ENCODE measurements around the gene MOB4.

The MOB4 gene

GRCh38 chr2:197517150-197517549, 1.3 kb downstream of the MOB4 start:
- TF ChIP-seq, protein P1, sequence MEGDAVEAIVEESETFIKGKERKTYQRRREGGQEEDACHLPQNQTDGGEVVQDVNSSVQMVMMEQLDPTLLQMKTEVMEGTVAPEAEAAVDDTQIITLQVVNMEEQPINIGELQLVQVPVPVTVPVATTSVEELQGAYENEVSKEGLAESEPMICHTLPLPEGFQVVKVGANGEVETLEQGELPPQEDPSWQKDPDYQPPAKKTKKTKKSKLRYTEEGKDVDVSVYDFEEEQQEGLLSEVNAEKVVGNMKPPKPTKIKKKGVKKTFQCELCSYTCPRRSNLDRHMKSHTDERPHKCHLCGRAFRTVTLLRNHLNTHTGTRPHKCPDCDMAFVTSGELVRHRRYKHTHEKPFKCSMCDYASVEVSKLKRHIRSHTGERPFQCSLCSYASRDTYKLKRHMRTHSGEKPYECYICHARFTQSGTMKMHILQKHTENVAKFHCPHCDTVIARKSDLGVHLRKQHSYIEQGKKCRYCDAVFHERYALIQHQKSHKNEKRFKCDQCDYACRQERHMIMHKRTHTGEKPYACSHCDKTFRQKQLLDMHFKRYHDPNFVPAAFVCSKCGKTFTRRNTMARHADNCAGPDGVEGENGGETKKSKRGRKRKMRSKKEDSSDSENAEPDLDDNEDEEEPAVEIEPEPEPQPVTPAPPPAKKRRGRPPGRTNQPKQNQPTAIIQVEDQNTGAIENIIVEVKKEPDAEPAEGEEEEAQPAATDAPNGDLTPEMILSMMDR (IDR thresholded peaks at IDR 0.05), result no peak

- TF ChIP-seq, protein P1 (IDR thresholded peaks at IDR 0.05), result no peak
Measured at GRCh38 chr2:197538412-197538811, 22.5 kb downstream of the MOB4 start.

DNA sequence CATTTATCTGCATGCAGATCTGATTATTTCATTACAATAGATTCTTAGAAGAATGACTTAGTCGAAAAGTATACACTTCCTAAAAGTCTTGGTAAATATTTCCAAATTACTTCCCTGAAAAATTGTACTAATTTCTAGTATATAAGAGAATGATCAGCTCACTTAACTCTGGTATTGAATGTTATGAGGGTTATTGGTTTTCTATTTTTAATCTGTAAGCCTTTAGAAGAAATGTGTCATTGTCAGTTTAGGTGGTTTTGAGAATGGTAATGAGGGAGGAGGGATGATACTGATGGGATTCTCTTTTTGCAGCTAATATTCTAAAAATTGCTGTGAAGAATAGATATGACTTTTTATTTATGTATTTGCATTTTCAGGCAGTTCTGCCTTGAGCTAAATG, 23.9 kb downstream of the MOB4 start:
- TF ChIP-seq, protein P1 (IDR thresholded peaks at IDR 0.05), result no peak

DNA sequence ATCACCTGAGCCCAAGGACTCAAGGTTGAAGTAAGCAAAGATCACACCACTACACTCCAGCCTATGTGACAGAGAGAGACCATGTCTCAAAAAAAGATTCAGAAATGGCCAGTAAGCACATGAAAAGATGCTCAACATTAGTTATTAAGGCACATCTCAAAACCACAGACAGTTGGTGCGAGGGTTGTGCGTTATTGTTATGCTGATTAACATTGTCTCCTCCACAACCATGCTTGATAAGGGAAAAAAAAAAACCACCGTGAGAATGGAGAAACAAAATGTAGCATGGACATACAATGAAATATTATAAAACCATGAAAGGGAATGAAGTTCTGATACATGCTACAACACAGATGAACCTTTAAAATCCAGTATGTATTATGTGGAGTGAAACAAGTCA, 27.3 kb downstream of the MOB4 start:
- TF ChIP-seq, protein P1 (IDR thresholded peaks at IDR 0.05), result no peak

DNA sequence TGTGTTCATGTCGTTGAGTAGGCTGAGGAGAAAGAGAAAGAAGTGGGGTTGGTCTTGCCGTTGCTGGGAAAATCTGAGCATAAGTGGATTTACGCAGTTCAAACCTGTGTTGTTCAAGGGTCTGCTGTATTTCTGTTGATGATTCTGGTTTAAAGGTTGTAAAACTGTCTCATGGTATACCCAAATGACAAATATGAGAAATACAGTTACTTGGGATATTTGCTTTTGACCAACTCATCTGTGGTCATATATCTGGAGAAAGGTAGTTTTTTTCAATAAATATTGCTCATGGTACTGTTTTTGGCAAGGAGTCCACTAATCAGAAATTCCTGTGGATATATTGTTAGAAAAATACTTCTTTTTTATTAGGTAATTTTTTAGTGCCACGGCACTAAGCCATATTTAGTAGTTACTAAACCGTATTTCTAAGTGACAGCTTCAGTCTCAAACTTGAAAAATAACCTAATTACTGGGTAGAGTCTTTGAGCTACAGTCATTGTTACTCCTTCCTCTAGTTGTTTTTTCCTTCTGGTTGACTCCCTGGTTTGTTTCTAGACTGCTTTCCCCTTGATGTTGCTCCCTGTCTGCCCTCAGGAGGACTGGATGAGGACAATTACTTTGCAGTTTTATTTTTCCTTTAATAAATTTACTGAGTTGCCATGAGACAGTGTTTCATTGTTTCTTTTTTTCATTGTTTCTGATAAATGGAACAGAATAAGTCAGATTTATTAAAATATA, 31.5 kb downstream of the MOB4 start:
- TF ChIP-seq, protein P1 (IDR thresholded peaks at IDR 0.05), result no peak

DNA sequence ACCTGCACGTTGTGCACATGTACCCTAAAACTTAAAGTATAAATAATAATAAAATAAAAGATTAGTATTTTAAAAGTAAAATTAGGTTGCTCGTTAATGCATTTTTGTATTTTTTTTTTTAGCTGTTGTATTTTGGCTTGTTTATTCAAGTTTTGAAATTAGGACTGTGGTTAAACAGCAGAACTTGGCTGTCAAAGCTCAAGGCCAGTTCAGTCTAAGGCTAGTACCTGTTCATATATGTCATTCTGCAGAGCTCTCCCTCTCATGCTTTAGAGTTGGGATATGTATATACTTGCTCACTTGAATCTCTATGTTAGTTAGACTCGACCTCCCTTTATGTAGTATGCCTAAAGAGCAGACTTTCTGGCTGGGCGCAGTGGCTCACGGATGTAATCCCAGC, 32.7 kb downstream of the MOB4 start:
- TF ChIP-seq, protein P1 (IDR thresholded peaks at IDR 0.05), result no peak

DNA sequence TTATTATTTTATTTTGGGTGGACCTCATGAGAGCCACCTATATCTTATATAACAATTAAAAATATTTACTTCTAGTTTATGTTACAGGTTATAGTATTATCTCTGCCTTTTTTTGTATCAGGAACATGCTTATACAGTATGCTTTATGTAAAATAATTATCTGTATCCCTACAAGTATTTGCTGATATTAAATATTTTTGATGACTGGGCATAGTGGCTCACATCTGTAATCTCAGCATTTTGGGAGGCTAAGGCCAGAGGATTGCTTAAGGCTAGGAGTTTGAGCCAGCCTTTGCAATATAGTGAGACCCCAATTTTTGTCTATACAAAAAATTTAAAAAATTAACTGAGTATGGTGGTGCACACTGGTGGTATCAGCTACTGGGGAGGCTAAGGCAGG, 39.6 kb downstream of the MOB4 start:
- TF ChIP-seq, protein P1 (IDR thresholded peaks at IDR 0.05), result no peak

DNA sequence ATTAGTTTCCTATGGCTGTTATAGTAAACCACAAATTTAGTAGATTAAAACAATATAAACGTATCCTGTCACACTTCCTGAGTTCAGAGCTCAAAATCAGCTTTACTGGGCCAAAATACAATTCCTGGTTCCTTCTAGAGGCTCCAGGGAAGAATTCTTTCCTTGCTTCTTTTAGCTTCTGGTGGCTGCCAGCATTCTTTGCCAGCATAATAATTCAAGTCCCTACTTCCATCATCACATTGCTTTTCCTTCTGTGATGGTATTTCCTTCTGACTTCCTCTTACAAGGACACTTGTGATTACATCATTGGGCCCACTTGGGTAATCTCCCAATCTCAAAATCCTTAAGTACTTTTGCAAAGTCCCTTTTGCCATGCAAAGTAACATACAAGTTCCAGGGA, 40.6 kb downstream of the MOB4 start:
- TF ChIP-seq, protein P1 (IDR thresholded peaks at IDR 0.05), result no peak
